B cell (primary cell): ENCODE data around the gene SLC22A15. TPM values are rescaled to one million over a fixed set of nuclear protein-coding genes. Genes with fewer than 3 reads are reported as not detected.

ENCODE experiments used
- ATAC-seq: fragments of 200-7000 bp; cut with Tn5 transposase; one replicate; pipeline ENCODE4 v1.10.0; 2021; ENCODE audit warnings: low read depth, mild to moderate bottlenecking, moderate number of reproducible peaks, moderate library complexity
- CTCF ChIA-PET: fragments of 350-600 bp; sonication (Branson Sonifier 250); formaldehyde crosslinking; loops from one replicate; lab custom pipeline; 2021; ENCODE audit warnings: antibody characterized with exemption, inconsistent platforms; lab: Charles Lee
- POLR2A ChIA-PET: fragments of 350-600 bp; sonication (Branson Sonifier 250); formaldehyde crosslinking; loops from one replicate; lab custom pipeline; 2021; ENCODE audit warnings: antibody characterized with exemption; lab: Charles Lee
- DNase-seq: peaks from one replicate; pipeline ENCODE4 v3.0.0; 2013
- H2AFZ ChIP-seq: 2 replicates; pipeline ENCODE4 v1.6.1; 2012; ENCODE audit warnings: mild to moderate bottlenecking, low read depth, low read length; ENCODE audit not compliant: insufficient read depth, poor library complexity, severe bottlenecking
- H3K27ac ChIP-seq, 2 donors: 1 replicate in 1 of 2; 2 replicates in 1 of 2; pipeline ENCODE4 v1.5.1; 2012 to 2013; ENCODE audit warnings: low read length in 2 of 2, mild to moderate bottlenecking in 2 of 2, moderate library complexity in 1 of 2
- H3K27me3 ChIP-seq, 4 experiments: fragments of 200-600 bp in 1 of 4; sonication (generic) in 1 of 4; replicated peaks in 1 of 4; 1 replicate in 2 of 4; 2 replicates in 2 of 4; pipeline versions ENCODE4 v1.6.1 to v1.7.0; 2013 to 2016; ENCODE audit warnings: low read length in 3 of 4, mild to moderate bottlenecking in 2 of 4, mixed read lengths in 1 of 4, moderate library complexity in 1 of 4; ENCODE audit not compliant: insufficient read depth in 4 of 4, control insufficient read depth in 3 of 4; ENCODE audit errors: control extremely low read depth in 1 of 4
- H3K36me3 ChIP-seq, 2 experiments: replicated peaks in 1 of 2; 1 replicate in 1 of 2; 2 replicates in 1 of 2; pipeline versions ENCODE4 v1.6.1 to v1.7.1; 2013; ENCODE audit warnings: low read length in 1 of 2; ENCODE audit not compliant: insufficient read depth in 2 of 2, control insufficient read depth in 1 of 2; ENCODE audit errors: control extremely low read depth in 1 of 2, extremely low read depth in 1 of 2
- H3K4me1 ChIP-seq, 2 donors: fragments of 200-600 bp in 1 of 2; sonication (generic) in 1 of 2; 1 replicate in 1 of 2; 2 replicates in 1 of 2; pipeline versions ENCODE4 v1.5.1 to v1.6.1; 2013 to 2017; ENCODE audit warnings: low read length in 2 of 2; ENCODE audit not compliant: control insufficient read depth in 2 of 2, insufficient read depth in 2 of 2
- H3K4me2 ChIP-seq: replicated peaks from 2 replicates; pipeline ENCODE3; 2012; ENCODE audit warnings: mild to moderate bottlenecking, low read depth, low read length; ENCODE audit not compliant: poor library complexity, severe bottlenecking
- H3K4me3 ChIP-seq, 5 experiments: fragments of 200-600 bp in 1 of 5; sonication (generic) in 1 of 5; 1 replicate in 3 of 5; 2 replicates in 2 of 5; pipeline versions ENCODE4 v1.5.1 to v1.7.0; 2011 to 2016; ENCODE audit warnings: low read length in 4 of 5, mild to moderate bottlenecking in 4 of 5, low read depth in 2 of 5, control low read depth in 1 of 5, moderate library complexity in 1 of 5; ENCODE audit not compliant: insufficient read depth in 1 of 5; ENCODE audit errors: control extremely low read depth in 1 of 5, extremely low read depth in 1 of 5
- H3K79me2 ChIP-seq: fragments of 200-600 bp; sonication (generic); one replicate; pipeline ENCODE4 v1.6.0; 2016; ENCODE audit warnings: low read length; ENCODE audit not compliant: control insufficient read depth, insufficient read depth
- H3K9ac ChIP-seq: fragments of 200-600 bp; sonication (generic); 2 replicates; pipeline ENCODE4 v1.6.1; 2017; ENCODE audit warnings: mild to moderate bottlenecking, low read length, moderate library complexity
- H3K9me3 ChIP-seq, 3 donors: one replicate each; pipeline versions ENCODE4 v1.6.1 to v1.7.1; 2013; ENCODE audit warnings: low read length in 2 of 3; ENCODE audit not compliant: control insufficient read depth in 2 of 3, insufficient read depth in 1 of 3; ENCODE audit errors: control extremely low read depth in 1 of 3
- H4K20me1 ChIP-seq: 2 replicates; pipeline ENCODE4 v1.6.0; 2012; ENCODE audit warnings: mild to moderate bottlenecking, low read length; ENCODE audit not compliant: insufficient read depth, control insufficient read depth, poor library complexity, severe bottlenecking
- H3K27ac Mint-ChIP-seq: one replicate; pipeline ENCODE4 v1.8.0; 2021; ENCODE audit warnings: mixed read lengths
- H3K27me3 Mint-ChIP-seq: one replicate; pipeline ENCODE4 v1.8.0; 2021; ENCODE audit warnings: mixed read lengths
- H3K4me1 Mint-ChIP-seq: one replicate; pipeline ENCODE4 v1.8.0; 2021; ENCODE audit warnings: mixed read lengths
- H3K4me3 Mint-ChIP-seq: one replicate; pipeline ENCODE4 v1.8.0; 2021; ENCODE audit warnings: mixed read lengths
- H3K9me3 Mint-ChIP-seq: one replicate; pipeline ENCODE4 v1.8.0; 2022; ENCODE audit warnings: mixed read lengths; ENCODE audit not compliant: insufficient read depth
- EZH2 ChIP-seq: IDR thresholded peaks from 2 replicates; pipeline ENCODE4 v1.6.1; 2012; ENCODE audit warnings: borderline replicate concordance, low read depth, mild to moderate bottlenecking, moderate library complexity, low read length; ENCODE audit not compliant: insufficient read depth, poor library complexity, severe bottlenecking
- WGBS: methylation state at CpG from one replicate; pipeline ENCODE4 v1.1.5; 2013; ENCODE audit warnings: missing lambda C conversion rate; ENCODE audit not compliant: insufficient coverage; 5-methylcytosine and 5-hydroxymethylcytosine counted together
- intact Hi-C: fragments of 100-400 bp; cut with micrococcal nuclease; formaldehyde crosslinking; loops from one replicate; pipeline ENCODE4 v1.10.0; 2022
- polyA plus RNA-seq: library from polyadenylated mRNA; depleted of rRNA; stranded (reverse); fragments of >200 nt; gene quantifications from 2 replicates; pipeline ENCODE4 v1.2.3, GENCODE V29; 2012
- total RNA-seq, 2 donors: library from RNA; stranded (reverse); fragments of 120-200 nt in 1 of 2; gene quantifications; 1 replicate in 1 of 2; 2 replicates in 1 of 2; pipeline versions ENCODE4 v1.2.3 to v1.2.4, GENCODE V29; 2013 to 2022
- TF ChIP-seq, protein P1 (sequence below): fragments of 200-600 bp; IDR thresholded peaks from one replicate; pipeline ENCODE4 v1.8.0; 2022; ENCODE audit warnings: antibody characterized with exemption, mild to moderate bottlenecking

Gene SLC22A15
- total and polyA plus RNA-seq, 2 donors (not counting 1 experiment from before 2014, with no cell fraction given) = 3.9 to 7.5 TPM

- no peak overlapping the region for H3K4me3 Mint-ChIP-seq
- no peaks in the 10 kb centered on the region for H3K36me3 ChIP-seq
- no peaks in the 10 kb centered on the region for H3K4me1 Mint-ChIP-seq
- no peak overlapping the region for H3K9ac ChIP-seq
- peaks cover 17% of the 10 kb centered on the region for H3K27me3 Mint-ChIP-seq
- no peaks in the 10 kb centered on the region for H3K79me2 ChIP-seq
- H4K20me1 ChIP-seq = no peaks in the 10 kb centered on the region
- ChIA-PET CTCF (no interaction called here), POLR2A (no interaction called here)
- peaks cover 0 to 8% (median 2%) of the 10 kb centered on the region in 4 experiments for H3K27me3 ChIP-seq
- no peaks in the 10 kb centered on the region for H3K4me1 ChIP-seq
- no peaks in the 10 kb centered on the region for H3K9me3 Mint-ChIP-seq
- TF ChIP-seq, protein P1, sequence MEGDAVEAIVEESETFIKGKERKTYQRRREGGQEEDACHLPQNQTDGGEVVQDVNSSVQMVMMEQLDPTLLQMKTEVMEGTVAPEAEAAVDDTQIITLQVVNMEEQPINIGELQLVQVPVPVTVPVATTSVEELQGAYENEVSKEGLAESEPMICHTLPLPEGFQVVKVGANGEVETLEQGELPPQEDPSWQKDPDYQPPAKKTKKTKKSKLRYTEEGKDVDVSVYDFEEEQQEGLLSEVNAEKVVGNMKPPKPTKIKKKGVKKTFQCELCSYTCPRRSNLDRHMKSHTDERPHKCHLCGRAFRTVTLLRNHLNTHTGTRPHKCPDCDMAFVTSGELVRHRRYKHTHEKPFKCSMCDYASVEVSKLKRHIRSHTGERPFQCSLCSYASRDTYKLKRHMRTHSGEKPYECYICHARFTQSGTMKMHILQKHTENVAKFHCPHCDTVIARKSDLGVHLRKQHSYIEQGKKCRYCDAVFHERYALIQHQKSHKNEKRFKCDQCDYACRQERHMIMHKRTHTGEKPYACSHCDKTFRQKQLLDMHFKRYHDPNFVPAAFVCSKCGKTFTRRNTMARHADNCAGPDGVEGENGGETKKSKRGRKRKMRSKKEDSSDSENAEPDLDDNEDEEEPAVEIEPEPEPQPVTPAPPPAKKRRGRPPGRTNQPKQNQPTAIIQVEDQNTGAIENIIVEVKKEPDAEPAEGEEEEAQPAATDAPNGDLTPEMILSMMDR = no peak
- TF ChIP-seq EZH2 = no peak
- no peak overlapping the region for H3K27ac Mint-ChIP-seq
- H2AFZ ChIP-seq = no peak overlapping the region
- H3K4me2 ChIP-seq = no peak overlapping the region
- no peaks in the 10 kb centered on the region for H3K9me3 ChIP-seq
- H3K27ac ChIP-seq = no peak overlapping the region
- H3K4me3 ChIP-seq = no peak overlapping the region
- intact Hi-C loops = no loop called here
- 90% methylated on average over 10 of the region's 11 CpGs for WGBS
- no peak for DNase-seq
- no peak for ATAC-seq
Measured at GRCh38 chr1:116111524-116112021, 135.3 kb downstream of the SLC22A15 start.

DNA sequence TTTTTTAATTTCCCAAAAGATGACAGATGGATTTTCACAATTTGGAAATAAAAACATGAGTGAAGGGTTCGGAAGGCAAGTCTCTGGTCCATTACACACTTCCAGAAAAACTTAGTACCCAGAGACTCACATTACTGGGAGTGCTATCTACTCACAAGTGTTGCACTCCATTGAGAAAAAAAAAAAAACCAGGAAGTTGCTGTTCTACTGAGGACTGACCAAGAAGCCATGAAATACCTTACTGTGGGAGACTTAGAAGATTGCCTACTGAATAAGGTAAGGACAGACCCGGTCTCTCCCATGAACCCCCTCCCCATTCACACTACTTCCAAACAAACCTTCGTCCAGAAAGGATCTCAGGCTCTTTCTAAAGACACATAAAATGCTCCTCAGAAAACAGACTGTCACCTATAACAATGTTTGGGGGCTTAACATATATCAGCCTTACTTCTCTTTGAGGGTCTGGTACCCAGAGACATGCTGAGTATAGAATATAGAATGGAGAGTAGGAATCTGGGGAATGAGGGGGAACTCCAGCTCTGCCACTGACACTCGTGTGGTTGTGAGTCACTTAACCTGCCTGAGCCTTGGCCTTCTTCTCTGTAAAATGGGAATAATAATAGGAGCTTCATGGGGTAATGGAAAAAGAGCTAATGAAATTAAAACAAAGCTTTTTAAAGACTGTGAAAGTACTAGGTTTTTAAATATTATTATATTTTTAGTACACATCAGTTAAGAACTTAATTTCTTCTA, 136.3 kb downstream of the SLC22A15 start:
- no peaks in the 10 kb centered on the region for H3K9me3 ChIP-seq
- ATAC-seq (no peak), DNase-seq (no peak)
- TF ChIP-seq EZH2 = no peak
- TF ChIP-seq, protein P1 = no peak
- 100% methylated on average over 1 of the region's 4 CpGs for WGBS
- H3K4me2 ChIP-seq = no peak overlapping the region
- no peaks in the 10 kb centered on the region for H3K4me1 Mint-ChIP-seq
- peaks cover 20% of the 10 kb centered on the region for H3K27me3 Mint-ChIP-seq
- no peaks in the 10 kb centered on the region for H3K4me1 ChIP-seq
- H3K27me3 ChIP-seq = peaks cover 0 to 11% (median 2%) of the 10 kb centered on the region in 4 experiments
- no peak overlapping the region for H3K4me3 ChIP-seq
- no peaks in the 10 kb centered on the region for H4K20me1 ChIP-seq
- no peaks in the 10 kb centered on the region for H3K36me3 ChIP-seq
- no peak overlapping the region for H3K9ac ChIP-seq
- no peaks in the 10 kb centered on the region for H3K9me3 Mint-ChIP-seq
- H3K27ac ChIP-seq = no peak overlapping the region
- no peak overlapping the region for H2AFZ ChIP-seq
- intact Hi-C loops = no loop called here
- CTCF ChIA-PET = no interaction called here
- POLR2A ChIA-PET = no interaction called here
- no peaks in the 10 kb centered on the region for H3K79me2 ChIP-seq
- H3K27ac Mint-ChIP-seq = no peak overlapping the region
- H3K4me3 Mint-ChIP-seq = no peak overlapping the region
